Stomach (tissue), 4 donors: ENCODE measurements around the gene SORL1.

Experiments used
- CTCF ChIP-seq, 7 experiments: fragments of 450-650 bp in 4 of 7; fragments of 200-600 bp in 3 of 7; sonication (generic) in 3 of 7; IDR thresholded peaks; one replicate each; pipeline ENCODE4 v1.5.1; 2016 to 2019; ENCODE audit warnings: antibody characterized with exemption in 7 of 7, control low read depth in 2 of 7, mild to moderate bottlenecking in 1 of 7
- POLR2A ChIP-seq, 4 donors: fragments of 450-650 bp; IDR thresholded peaks; one replicate each; pipeline ENCODE4 v1.6.1; 2016; ENCODE audit warnings: antibody characterized with exemption in 4 of 4, control low read depth in 2 of 4, mild to moderate bottlenecking in 1 of 4, moderate library complexity in 1 of 4

GRCh38 chr11:121563900-121564822 is 112.0 kb downstream of the SORL1 start:
- TF ChIP-seq POLR2A (IDR thresholded peaks at IDR 0.05) (no peak), CTCF (IDR thresholded peaks at IDR 0.05) (no peak)
